ENCODE results near the gene HNRNPDL. TPM values are rescaled to one million over a fixed set of nuclear protein-coding genes. Genes with fewer than 3 reads are reported as not detected.

Gene HNRNPDL
- total RNA-seq, 1 experiment from 2014 or later, result 472 TPM

GRCh38 chr4:82382751-82383150, 47.5 kb downstream of the HNRNPDL start:
- H3K36me3 Mint-ChIP-seq (ENCODE audit: insufficient read depth in 1 of 3, low read depth in 3 of 3), result peaks cover 5 to 24% (median 12%) of the 10 kb centered on the region in 3 experiments; a peak in 5 of 7 replicates
- no peaks in the 10 kb centered on the region for H3K79me2 ChIP-seq (ENCODE audit: insufficient read depth, low read length)
- H3K79me1 ChIP-seq (ENCODE audit: insufficient read depth, low read depth, low read length, poor library complexity, severe bottlenecking), result no peaks in the 10 kb centered on the region
- H2BK12ac ChIP-seq (ENCODE audit: insufficient read length, low read depth, low read length), result no peak overlapping the region
- no peak overlapping the region for H3K4me3 Mint-ChIP-seq
- H2BK5ac ChIP-seq (ENCODE audit: insufficient read length, low read length), result no peak overlapping the region
- H3K56ac ChIP-seq (ENCODE audit: insufficient read length, low read depth, low read length), result no peak overlapping the region
- DNase-seq, result no peak
- no peak overlapping the region for H2BK120ac ChIP-seq (ENCODE audit: low read depth, low read length, poor library complexity, severe bottlenecking)
- no peak overlapping the region for H3K9ac ChIP-seq (ENCODE audit: extremely low read depth, insufficient read length, low read length)
- no peak overlapping the region for H3K18ac ChIP-seq (ENCODE audit: insufficient read length, low read depth, low read length)
- no peak overlapping the region for H4K8ac ChIP-seq (replicated peaks; ENCODE audit: insufficient read length, low read depth, low read length)
- H2BK20ac ChIP-seq (ENCODE audit: low read depth, low read length, poor library complexity, severe bottlenecking), result no peak overlapping the region
- H2BK15ac ChIP-seq (ENCODE audit: low read depth, low read length), result no peak overlapping the region
- H4K5ac ChIP-seq (ENCODE audit: insufficient read length, low read depth, low read length), result no peak overlapping the region
- no peaks in the 10 kb centered on the region for H3K23me2 ChIP-seq (ENCODE audit: insufficient read length, low read depth, low read length, poor library complexity, severe bottlenecking)
- H3K14ac ChIP-seq (ENCODE audit: insufficient read depth, low read length), result no peak overlapping the region
- no peaks in the 10 kb centered on the region for H4K20me1 ChIP-seq (ENCODE audit: control insufficient read depth, insufficient read depth, insufficient read length)
- WGBS (ENCODE audit: extremely low coverage, insufficient read length, low lambda C conversion rate), result no CpG with 5 or more reads among the region's 2 CpGs
- H3K4me1 ChIP-seq (ENCODE audit: insufficient read depth, low read length), result no peaks in the 10 kb centered on the region
- H2AFZ ChIP-seq (ENCODE audit: low read length), result no peak overlapping the region
- H4K91ac ChIP-seq (ENCODE audit: insufficient read length, low read depth, low read length), result no peak overlapping the region
- peaks cover 16 to 21% of the 10 kb centered on the region in 2 experiments for H3K9me3 Mint-ChIP-seq
- no peak overlapping the region for H3K4ac ChIP-seq (ENCODE audit: low read depth, low read length)
- no peak overlapping the region for H3K23ac ChIP-seq (ENCODE audit: insufficient read length, low read depth, low read length)
- H3K27me3 ChIP-seq (ENCODE audit: insufficient read depth, low read length), result no peaks in the 10 kb centered on the region
- H3T11ph ChIP-seq (ENCODE audit: low read length), result no peak overlapping the region
- peaks cover 0 to 4% of the 10 kb centered on the region in 2 experiments; a peak in 1 of 4 replicates for H3K4me1 Mint-ChIP-seq
- no peak for TF ChIP-seq CTCF (conservative IDR thresholded peaks at IDR 0.05)
- no peak overlapping the region for H3K27ac Mint-ChIP-seq
- H2AK5ac ChIP-seq (ENCODE audit: insufficient read length, low read length), result no peak overlapping the region
- no peaks in the 10 kb centered on the region for H3K9me3 ChIP-seq (ENCODE audit: control insufficient read depth, low read depth, low read length)
- no peaks in the 10 kb centered on the region for H3K27me3 Mint-ChIP-seq (ENCODE audit: low read depth)
- no peak overlapping the region for H3K27ac ChIP-seq (ENCODE audit: insufficient read length, low read depth, low read length)
- no peak overlapping the region for H3K4me2 ChIP-seq (ENCODE audit: insufficient read depth, insufficient read length, low read length)
